Tibial artery (tissue), 4 donors: ENCODE data around the gene FUBP1.
"Not testable (repeated sequence)": the region's sequence is repeated elsewhere in the genome, so short reads cannot be mapped to it uniquely, and the experiment has no call there.

Experiments
- DNase-seq, 2 donors: peaks; one replicate each; pipeline ENCODE4 v3.0.0-alpha.2; 2019
- H3K27ac ChIP-seq, 2 donors: fragments of 200-600 bp; sonication (generic) in 1 of 2; 1 replicate in 1 of 2; 2 replicates in 1 of 2; pipeline ENCODE4 v1.5.1; 2018 to 2019; ENCODE audit warnings: mild to moderate bottlenecking in 1 of 2
- H3K27me3 ChIP-seq, 2 donors: fragments of 200-600 bp; sonication (generic) in 1 of 2; one replicate each; pipeline versions ENCODE4 v1.5.1 to v1.6.0; 2016 to 2019
- H3K36me3 ChIP-seq, 3 donors: fragments of 200-600 bp; sonication (generic) in 2 of 3; one replicate each; pipeline ENCODE4 v1.5.1; 2016 to 2019; ENCODE audit warnings: mild to moderate bottlenecking in 2 of 3
- H3K4me1 ChIP-seq, 4 donors: fragments of 200-600 bp; sonication (generic) in 2 of 4; 1 replicate in 3 of 4; 2 replicates in 1 of 4; pipeline ENCODE4 v1.5.1; 2016 to 2019
- H3K4me3 ChIP-seq, 2 donors: fragments of 200-600 bp; sonication (generic) in 1 of 2; 1 replicate in 1 of 2; 2 replicates in 1 of 2; pipeline ENCODE4 v1.5.1; 2018 to 2019; ENCODE audit warnings: mild to moderate bottlenecking in 2 of 2
- H3K9me3 ChIP-seq, 3 donors: fragments of 200-600 bp; sonication (generic) in 1 of 3; one replicate each; pipeline ENCODE4 v1.5.1; 2016 to 2019
- CTCF ChIP-seq, 2 experiments: fragments of 200-600 bp in 1 of 2; fragments of 450-650 bp in 1 of 2; IDR thresholded peaks; one replicate each; pipeline ENCODE4 v1.5.1; 2017 to 2019; ENCODE audit warnings: antibody characterized with exemption in 2 of 2, mild to moderate bottlenecking in 1 of 2, moderate library complexity in 1 of 2
- intact Hi-C: fragments of 100-400 bp; cut with DNase I; formaldehyde crosslinking; loops from one replicate; pipeline ENCODE4 v1.15.0; 2023; ENCODE audit warnings: low total_unique reads

The FUBP1 gene

GRCh38 chr1:77929806-77930205, 49.1 kb downstream of the FUBP1 start:
- Histone ChIP-seq H3K36me3 (peaks cover 64 to 79% (median 77%) of the 10 kb centered on the region in 3 donors), H3K27me3 (no peaks in the 10 kb centered on the region), H3K4me1 (peaks cover 0 to 4% (median 0%) of the 10 kb centered on the region in 4 donors), H3K9me3 (no peaks in the 10 kb centered on the region), H3K27ac (no peak overlapping the region), H3K4me3 (no peak overlapping the region)
- no peak for DNase-seq
- no peak for TF ChIP-seq CTCF (IDR thresholded peaks at IDR 0.05)
- intact Hi-C loops = no loop called here

GRCh38 chr1:77927414-77927813, 51.5 kb downstream of the FUBP1 start:
- Histone ChIP-seq H3K4me1 (peaks cover 0 to 4% (median 0%) of the 10 kb centered on the region in 4 donors), H3K4me3 (no peak overlapping the region), H3K27me3 (no peaks in the 10 kb centered on the region), H3K36me3 (peaks cover 69 to 78% (median 77%) of the 10 kb centered on the region in 3 donors), H3K27ac (no peak overlapping the region), H3K9me3 (no peaks in the 10 kb centered on the region)
- no peak for DNase-seq
- intact Hi-C loops = no loop called here
- no peak for TF ChIP-seq CTCF (IDR thresholded peaks at IDR 0.05)

GRCh38 chr1:77926561-77927357, 52.1 kb downstream of the FUBP1 start:
- Histone ChIP-seq H3K27ac (no peak overlapping the region), H3K9me3 (no peaks in the 10 kb centered on the region), H3K36me3 (peaks cover 71 to 78% (median 77%) of the 10 kb centered on the region in 3 donors), H3K4me3 (no peak overlapping the region), H3K4me1 (peaks cover 0 to 4% (median 0%) of the 10 kb centered on the region in 4 donors), H3K27me3 (no peaks in the 10 kb centered on the region)
- no peak for TF ChIP-seq CTCF (IDR thresholded peaks at IDR 0.05)
- intact Hi-C loops = no loop called here
- DNase-seq = no peak

- intact Hi-C loops = no loop called here
- TF ChIP-seq CTCF (IDR thresholded peaks at IDR 0.05) = no peak
- Histone ChIP-seq H3K27ac (no peak overlapping the region), H3K27me3 (no peaks in the 10 kb centered on the region), H3K9me3 (no peaks in the 10 kb centered on the region), H3K4me3 (no peak overlapping the region), H3K36me3 (peaks cover 72 to 81% (median 81%) of the 10 kb centered on the region in 3 donors), H3K4me1 (peaks cover 0 to 4% (median 0%) of the 10 kb centered on the region in 4 donors)
- DNase-seq = no peak
Observed at GRCh38 chr1:77925956-77926355, 52.9 kb downstream of the FUBP1 start.

- Histone ChIP-seq H3K36me3 (peaks cover 70 to 82% (median 79%) of the 10 kb centered on the region in 3 donors), H3K27me3 (no peaks in the 10 kb centered on the region), H3K4me3 (no peak overlapping the region), H3K4me1 (peaks cover 0 to 4% (median 0%) of the 10 kb centered on the region in 4 donors), H3K9me3 (no peaks in the 10 kb centered on the region), H3K27ac (no peak overlapping the region)
- intact Hi-C loops = no loop called here
- no peak for DNase-seq
- no peak for TF ChIP-seq CTCF (IDR thresholded peaks at IDR 0.05)
Observed at GRCh38 chr1:77925518-77925917, 53.4 kb downstream of the FUBP1 start.

- DNase-seq, H3K4me3 ChIP-seq, H3K4me1 ChIP-seq, intact Hi-C loops, H3K9me3 ChIP-seq, H3K27ac ChIP-seq, H3K27me3 ChIP-seq: not testable (repeated sequence)
- H3K36me3 ChIP-seq = peaks cover 56 to 65% (median 60%) of the 10 kb centered on the region in 3 donors
Observed at GRCh38 chr1:77918918-77919317, 60.0 kb downstream of the FUBP1 start.
